ENCODE results near the gene CCDC197.

GRCh38 chr14:94036313-94037167, 39.4 kb downstream of the CCDC197 start:
- TF ChIP-seq RAD21 (IDR thresholded peaks at IDR 0.05; ENCODE audit: low read length): peak; percentile 75
- peak; percentile 87 for TF ChIP-seq CTCF (conservative IDR thresholded peaks at IDR 0.05; ENCODE audit: low read depth, low read length)
- TF ChIP-seq POLR2A (IDR thresholded peaks at IDR 0.05; ENCODE audit: low read depth, low read length): no peak
- TF ChIP-seq RFX5 (IDR thresholded peaks at IDR 0.05; ENCODE audit: low read depth, low read length): no peak
- no peak for TF ChIP-seq FOS (IDR thresholded peaks at IDR 0.05; ENCODE audit: low read depth, low read length)

Measured in IMR-90 (cell line).